GM23338 (cell line): ENCODE results near the gene RTEL1.

ENCODE experiments used
- CTCF ChIP-seq, 2 experiments: fragments of 200-600 bp in 1 of 2; sonication (generic) in 1 of 2; conservative IDR thresholded peaks; 2 replicates each; pipeline versions ENCODE4 v1.5.1 to v1.6.1; 2016 to 2017; ENCODE audit warnings: antibody characterized with exemption in 2 of 2, low read depth in 2 of 2, mild to moderate bottlenecking in 2 of 2, moderate library complexity in 1 of 2
- ETS1 ChIP-seq: IDR thresholded peaks from 2 replicates; pipeline ENCODE4 v1.6.1; 2016; ENCODE audit warnings: antibody characterized with exemption
- EZH2 ChIP-seq: fragments of 200-600 bp; sonication (generic); IDR thresholded peaks from one replicate; pipeline ENCODE4 v1.8.0; 2017; ENCODE audit warnings: antibody characterized with exemption, mild to moderate bottlenecking, low read depth; ENCODE audit not compliant: unreplicated experiment
- EZH2phosphoT487 ChIP-seq: fragments of 200-600 bp; sonication (generic); IDR thresholded peaks from one replicate; pipeline ENCODE4 v1.8.1; 2018; ENCODE audit warnings: antibody characterized with exemption; ENCODE audit not compliant: unreplicated experiment
- POLR2AphosphoS5 ChIP-seq: IDR thresholded peaks from 2 replicates; pipeline ENCODE4 v1.6.1; 2016; ENCODE audit warnings: antibody characterized with exemption, low read depth
- REST ChIP-seq: IDR thresholded peaks from one replicate; pipeline ENCODE4 v1.6.1; 2018; ENCODE audit warnings: antibody characterized with exemption; ENCODE audit not compliant: unreplicated experiment

- TF ChIP-seq ETS1 (no peak), CTCF (conservative IDR thresholded peaks at IDR 0.05; ENCODE audit: low read depth in 2 of 2) (no peak), EZH2 (no peak), POLR2AphosphoS5 (no peak), EZH2phosphoT487 (no peak), REST (no peak)
Observed at GRCh38 chr20:63709149-63709527, 51.0 kb downstream of the RTEL1 start.
